NOMO-1 (cell line): ENCODE measurements around the gene ACTR1B.
A peak's percentile ranks its signal among the peaks of the same experiment; 100 is the strongest.
"Not testable (repeated sequence)": the region's sequence is repeated elsewhere in the genome, so short reads cannot be mapped to it uniquely, and the experiment has no call there.

ENCODE experiments used
- DNase-seq, 2 experiments: peaks; one replicate each; lab custom pipeline; 2025; ENCODE audit not compliant: unreplicated experiment in 2 of 2; lab: John Stamatoyannopoulos, UW

The ACTR1B gene

DNA sequence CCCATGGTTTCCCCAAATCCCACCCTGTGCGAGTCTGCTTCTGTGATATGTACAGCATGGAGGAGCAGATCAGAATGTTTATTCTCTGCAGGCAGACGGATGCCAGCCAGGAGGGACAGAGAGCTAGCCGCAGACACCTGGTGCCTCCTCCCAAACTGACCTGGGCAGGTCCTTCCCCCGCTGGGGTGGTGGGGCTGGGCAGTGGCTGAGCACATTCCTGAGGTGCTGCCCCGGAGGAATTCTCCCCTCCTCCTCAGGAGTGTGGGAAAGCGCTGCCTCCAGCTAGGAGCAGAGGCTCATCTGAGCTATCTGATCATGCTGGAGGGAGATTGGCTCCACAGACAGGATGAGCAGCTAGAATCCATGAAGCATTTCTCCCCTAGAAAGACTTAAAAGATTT, 27.3 kb upstream of the ACTR1B start:
- DNase-seq = no peak

DNA sequence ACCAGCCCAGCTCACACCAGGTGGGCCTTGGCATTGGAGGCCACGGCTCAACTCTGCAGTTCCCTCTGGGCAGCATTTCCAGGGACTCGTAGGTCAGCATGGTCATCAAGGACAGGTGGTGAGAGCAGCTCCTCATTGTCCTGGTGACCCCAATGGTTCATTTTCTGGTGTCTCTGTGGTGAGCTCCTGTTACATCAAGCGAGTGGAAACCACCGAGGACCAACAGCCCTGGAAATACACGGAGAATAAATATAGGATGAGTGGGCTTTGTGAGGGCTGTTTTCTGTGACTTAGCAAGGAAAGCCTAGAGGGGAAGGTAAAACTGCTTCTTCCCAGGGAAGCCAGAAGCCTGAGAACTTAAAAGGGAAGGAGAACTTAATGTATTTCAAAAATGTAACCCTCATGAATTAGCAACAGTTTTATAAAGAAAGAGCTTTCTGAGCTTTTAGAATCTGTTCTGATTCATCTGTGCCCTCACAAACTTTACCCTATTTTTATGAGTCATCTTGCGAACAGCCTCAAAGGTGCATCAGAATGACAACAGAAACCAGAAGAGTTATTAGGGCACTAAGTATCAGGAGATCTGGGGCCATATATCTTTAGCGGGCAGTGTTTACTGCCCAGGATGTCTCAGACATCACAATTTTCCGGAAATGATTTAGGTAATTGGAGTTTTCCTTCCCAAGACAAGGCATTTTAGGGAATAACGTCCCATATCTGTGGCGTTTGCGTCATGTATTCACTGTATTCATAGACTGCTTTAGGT, 24.4 kb upstream of the ACTR1B start:
- no peak for DNase-seq

DNA sequence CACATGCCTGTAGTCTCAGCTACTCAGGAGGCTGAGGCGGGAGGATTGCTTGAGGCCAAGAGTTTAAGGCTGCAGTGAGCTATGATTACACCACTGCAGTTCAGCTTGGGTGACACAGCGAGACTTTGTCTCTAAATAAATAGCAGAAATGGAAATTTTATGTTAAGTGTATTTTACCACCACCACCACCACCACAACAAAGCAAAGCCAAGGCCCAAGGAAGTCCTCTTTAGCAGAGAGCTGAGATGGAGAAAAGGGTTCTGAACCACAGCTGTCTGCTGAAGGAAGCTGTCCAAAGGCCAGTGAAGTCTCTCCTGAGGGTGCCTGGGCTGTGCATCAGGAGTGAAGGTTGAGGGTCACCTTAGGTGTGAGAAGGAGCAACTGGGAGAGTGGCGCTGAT, 23.4 kb upstream of the ACTR1B start:
- DNase-seq = not testable (repeated sequence)

DNA sequence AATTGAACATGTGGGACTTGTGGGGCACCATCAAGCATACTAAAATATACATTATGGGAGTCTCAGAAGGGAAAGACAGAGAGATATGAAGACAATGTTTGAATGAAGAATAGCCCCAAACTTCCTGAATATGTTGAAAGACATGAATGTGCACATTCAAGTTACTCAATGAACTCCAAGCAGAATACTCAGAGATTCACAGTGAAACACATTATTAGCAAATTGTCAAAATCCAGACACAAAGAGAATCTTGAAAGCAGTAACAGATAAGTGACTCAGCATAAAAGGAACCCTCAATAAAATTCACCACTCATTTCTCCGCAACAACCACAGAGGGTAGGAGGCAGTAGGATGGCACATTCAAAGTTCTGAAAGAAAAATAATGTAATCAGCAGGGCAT, 14.5 kb upstream of the ACTR1B start:
- peak in 1 of 2 experiments; percentile 25 for DNase-seq

DNA sequence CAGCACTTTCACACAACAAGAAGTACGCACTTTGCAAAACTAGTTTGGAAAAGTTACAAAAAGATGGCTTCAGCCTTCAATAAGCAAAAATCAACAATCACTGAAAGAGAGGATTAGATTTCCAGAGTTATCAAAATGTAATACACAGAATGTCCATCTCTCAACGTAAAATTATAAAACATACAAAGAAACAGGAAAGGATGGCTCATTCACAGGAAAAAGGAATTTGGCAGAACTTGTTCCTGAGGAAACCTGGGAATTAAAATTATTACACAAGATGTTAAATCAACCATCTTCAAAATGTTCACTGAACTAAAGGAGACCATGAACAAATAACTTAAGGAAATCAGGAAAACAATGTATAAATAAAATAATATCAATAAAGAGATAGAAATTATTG, 13.6 kb upstream of the ACTR1B start:
- no peak for DNase-seq

DNA sequence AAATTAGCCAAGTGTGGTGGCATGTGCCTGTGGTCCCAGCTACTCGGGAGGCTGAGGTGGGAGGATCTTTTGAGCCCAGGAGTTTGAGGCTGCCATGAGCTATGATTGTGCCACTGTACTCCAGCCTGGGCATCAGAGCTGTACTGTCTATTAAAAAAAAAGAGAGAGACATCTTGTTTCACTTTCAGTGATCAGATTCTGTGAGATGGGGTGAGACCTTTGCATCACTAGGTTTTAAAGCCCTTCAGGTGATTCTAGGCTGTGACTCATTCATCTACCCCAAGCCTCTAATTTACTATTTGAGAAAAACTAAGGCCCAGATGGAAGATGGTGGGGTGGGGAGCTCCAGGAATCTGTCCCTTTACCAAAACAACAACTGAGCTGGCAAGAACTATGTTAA, 12.8 kb upstream of the ACTR1B start:
- DNase-seq = no peak

DNA sequence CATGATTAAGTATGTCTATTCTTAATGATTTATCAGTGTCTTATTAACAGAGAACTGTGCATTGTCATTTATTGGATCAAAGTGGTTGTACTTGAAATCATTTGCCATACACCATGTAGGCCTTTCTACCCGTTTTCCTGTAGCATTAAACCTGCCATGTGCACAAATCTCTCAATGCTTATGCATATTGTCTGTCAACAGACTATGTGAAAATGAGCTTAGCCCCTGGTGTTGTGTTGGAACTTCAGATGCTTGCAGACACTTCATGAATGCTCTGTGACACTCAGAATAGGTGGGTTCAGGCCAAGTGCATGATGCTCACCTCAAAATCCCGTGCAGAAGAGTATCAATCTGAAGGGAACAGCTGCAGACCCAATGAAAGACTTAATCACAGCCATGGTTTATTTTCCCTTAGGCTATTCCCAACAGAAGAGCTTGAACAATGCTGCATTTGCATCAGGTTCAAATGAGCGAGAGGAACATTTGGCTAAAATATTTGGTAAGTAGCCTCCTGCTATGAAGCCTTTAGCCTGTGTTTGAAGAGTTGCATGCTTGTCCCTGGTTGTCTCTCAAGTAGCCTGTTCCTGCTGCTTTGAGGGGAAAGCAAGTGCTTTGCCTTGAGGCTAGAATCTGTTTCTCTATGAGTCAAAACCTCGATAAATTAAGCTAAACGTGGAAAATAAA, 11.7 kb upstream of the ACTR1B start:
- no peak for DNase-seq

DNA sequence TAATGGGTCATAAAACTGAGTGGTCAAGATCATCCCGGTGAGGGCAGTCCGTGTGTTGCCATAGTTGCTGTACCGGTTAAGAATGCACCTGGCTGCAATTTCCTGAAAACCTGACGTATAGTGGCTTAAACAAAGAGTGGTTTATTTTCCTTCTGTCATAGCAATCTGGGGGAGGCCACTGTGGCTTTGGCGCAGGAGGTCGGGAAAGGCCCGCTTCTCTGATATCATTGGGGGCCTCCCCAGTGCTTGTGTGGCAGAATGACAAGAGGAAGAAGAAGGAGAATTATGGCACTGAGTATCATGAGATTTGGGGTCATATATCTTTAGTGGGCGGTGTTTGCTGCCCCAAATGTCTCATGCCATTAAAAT, 10.1 kb upstream of the ACTR1B start:
- DNase-seq = no peak

DNA sequence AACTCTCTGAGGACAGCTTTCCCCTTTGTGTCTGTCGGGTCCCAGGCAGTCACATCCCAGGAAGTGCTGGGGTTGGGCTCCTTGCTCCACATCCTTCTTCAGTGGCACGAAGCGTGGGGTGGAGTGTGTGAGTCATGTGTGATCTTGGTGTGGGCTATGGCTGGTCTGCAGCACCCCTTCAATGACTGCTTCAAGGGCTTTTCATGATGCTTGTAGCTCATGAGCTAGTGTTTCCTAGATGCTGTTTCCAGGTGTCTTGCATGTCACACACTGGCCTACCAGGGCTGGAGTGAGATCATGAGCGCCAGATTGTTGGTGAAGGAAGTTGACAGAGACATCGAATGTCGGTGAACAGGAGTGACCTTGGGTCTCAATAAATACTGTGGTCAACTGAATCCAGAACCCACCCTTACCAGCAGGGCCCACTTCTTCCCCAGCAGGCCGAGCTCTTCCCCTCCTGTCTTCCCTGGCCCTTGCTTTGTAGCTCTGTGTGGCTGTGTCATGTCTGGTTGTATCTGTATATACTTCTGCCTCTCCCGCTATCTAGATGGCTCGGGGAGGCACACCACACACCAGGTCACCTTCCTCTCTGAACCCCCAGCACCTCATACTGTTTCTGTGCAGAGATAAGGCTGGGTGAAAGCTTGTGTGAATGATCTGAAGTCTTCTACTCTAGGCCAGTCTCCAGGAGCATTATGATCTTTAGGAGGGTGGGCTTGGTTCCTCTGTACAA, 9.5 kb upstream of the ACTR1B start:
- no peak for DNase-seq

DNA sequence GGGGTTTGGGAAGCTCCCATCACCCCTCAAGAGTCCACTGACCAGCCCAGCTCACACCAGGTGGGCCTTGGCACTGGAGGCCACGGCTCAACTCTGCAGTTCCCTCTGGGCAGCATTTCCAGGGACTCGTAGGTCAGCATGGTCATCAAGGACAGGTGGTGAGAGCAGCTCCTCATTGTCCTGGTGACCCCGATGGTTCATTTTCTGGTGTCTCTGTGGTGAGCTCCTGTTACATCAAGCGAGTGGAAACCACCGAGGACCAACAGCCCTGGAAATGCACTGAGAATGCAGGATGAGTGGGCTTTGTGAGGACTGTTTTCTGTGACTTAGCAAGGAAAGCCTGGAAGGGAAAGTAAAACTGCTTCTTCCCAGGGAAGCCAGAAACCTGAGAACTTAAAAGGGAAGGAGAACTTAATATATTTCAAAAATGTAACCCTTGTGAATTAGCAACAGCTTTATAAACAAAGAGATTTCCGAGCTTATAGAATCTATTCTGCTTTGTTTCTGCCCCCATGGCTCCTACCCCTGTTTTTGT, 8.8 kb upstream of the ACTR1B start:
- DNase-seq = not testable (repeated sequence)

DNA sequence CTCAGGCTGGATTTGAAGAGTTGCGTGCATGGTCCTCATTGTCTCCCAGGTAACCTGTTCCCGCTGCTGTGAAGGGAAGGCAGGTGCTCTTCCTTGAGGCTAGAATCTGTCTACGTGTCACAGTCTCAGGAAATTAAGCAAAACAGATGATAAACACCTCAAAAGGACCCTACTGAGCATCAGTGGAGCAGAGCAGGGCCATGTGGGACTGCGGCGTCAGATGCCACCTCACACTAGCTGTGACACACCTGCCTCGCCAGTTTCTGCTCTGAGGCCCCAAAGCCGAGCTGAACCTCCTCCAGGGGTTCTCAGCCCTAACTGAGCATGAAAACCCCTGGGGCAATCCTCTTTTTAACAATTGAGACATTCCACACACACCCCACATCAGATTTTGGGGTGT, 7.7 kb upstream of the ACTR1B start:
- no peak for DNase-seq

DNA sequence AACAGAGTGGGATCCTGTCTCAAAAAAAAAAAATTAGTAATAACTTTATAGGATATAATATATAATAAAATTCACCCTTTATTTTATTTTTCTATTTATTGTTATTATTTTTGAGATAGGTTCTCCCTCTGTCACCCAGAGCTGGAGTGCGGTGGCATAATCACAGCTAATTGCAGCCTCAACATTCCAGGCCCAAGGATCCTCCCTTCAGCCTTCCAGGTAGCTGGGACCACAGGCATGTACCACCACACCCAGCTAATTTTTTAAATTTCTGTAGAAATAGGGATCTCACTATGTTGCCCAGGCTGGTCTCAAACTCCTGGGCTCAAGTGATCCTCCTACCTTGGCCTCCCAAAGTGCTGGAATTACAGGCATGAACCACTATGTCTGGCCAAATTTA, 6.6 kb upstream of the ACTR1B start:
- DNase-seq = no peak

DNA sequence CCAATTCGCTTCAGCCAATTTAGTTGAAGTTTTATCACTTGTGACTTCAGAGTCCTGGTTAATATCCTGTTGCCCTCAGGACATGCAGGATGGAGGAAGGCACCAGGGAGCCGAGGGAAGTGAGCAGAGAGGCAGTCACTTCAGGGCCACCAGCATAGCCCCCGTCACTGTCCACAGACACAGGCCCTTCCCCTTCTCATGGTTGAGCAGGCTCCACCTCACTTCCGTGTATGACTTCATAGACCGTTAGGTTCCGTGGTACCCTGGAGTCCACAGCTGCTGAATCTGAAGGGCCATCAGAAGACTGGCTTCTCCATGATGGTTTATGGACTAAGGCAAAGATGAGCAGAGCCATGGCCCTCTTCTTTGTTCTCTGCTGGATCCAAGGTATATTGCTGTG, 5.6 kb upstream of the ACTR1B start, which contains the start of gene C2orf92:
TSS of gene C2orf92 (plus strand) at position 266 of the 400 bp plus-strand sequence. CDS start at position 342, 76 bp downstream.
- no peak for DNase-seq

DNA sequence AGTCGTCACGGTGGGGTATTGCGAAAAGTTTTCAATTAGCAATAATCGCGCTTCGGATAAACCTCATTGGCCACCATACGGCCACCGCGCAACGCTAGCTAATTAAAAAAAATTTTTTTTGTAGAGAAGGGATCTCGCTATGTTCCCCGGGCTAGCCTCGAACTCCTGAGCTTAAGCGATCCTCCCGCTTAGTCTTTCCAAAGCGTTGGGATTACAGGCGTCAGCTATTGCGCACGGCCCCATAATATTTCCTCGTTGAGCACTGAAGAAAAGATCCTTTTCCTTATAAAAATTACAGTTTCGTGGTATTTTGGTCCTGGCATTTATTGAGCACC, 759 bp upstream of the ACTR1B start:
- DNase-seq = no peak

DNA sequence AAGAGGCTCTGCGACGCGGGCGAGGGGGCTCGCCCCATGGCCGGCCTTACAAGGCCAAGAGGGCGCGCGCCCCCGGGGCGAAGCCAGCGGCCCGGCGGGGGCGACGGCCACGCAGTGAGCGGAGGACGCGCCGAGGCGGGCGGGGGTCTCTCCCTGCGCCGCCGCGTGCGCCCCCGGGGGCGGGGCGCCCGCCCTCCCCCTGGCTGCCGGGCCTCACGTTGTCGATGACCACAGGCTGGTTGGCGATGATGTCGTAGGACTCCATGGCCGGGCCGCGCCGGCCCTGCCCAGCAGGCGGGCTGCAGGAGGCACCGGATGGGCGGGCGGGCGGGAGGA, 250 bp downstream of the ACTR1B start:
- DNase-seq = no peak

DNA sequence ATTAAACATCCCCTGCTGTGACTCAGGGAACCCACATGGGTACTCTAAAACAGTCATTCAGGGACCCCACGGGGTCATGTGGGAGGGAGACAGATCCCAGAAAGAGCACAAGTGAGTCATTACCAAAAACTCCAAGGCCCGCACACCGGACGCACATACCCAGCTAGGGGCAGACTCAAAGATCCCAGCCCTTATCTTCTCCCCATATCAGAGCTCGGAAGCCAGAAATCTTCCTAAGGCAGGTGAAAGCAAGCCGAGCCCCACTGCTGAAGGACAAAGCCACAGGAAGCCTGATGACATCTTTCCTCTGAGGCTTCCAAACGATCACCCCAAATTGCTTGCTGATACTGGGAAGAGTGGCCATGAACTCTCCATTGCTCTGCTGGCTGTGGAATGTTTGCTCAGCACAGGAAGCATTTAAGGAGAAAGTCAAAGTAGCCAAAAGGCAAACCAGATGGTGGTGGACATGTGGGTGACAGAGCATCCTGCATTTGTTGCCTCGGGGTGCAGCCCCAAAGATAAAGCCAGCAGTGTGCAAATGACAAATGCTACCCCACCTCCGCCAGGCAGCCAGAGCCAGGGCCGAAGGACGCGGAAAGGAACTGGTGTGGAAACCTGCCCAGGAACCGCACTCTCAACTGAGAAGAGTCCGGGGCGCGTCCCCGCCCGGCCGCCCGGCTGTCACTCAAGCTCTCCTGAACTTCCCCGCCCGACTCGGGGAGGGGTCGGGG, 784 bp downstream of the ACTR1B start:
- peak; percentile 57 to 72 for DNase-seq

DNA sequence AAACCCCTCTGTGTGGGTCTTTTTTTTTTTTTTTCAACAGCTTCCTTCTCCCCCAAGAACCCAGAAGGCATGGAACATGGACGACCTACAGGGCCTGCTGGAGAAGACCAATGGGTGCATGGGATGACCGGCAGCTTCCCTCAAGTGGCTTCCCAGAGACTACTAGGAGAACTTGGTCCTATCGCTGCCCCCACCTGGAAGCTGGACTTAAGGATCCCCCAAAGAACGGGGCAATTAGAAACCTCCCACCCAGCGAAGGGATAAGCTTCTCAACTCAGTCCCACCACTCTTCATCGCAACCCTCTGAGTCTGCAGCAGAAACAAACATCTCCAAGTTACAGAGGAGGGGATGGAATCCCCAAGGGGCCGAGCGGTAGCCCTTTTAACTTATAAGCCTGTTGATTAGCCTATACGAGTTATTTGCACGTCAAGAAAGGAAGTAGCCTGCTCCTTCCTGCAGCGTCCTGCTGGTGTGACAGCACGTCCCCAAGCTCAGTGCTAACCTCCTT, 1.4 kb downstream of the ACTR1B start:
- DNase-seq = peak; percentile 19 to 33

DNA sequence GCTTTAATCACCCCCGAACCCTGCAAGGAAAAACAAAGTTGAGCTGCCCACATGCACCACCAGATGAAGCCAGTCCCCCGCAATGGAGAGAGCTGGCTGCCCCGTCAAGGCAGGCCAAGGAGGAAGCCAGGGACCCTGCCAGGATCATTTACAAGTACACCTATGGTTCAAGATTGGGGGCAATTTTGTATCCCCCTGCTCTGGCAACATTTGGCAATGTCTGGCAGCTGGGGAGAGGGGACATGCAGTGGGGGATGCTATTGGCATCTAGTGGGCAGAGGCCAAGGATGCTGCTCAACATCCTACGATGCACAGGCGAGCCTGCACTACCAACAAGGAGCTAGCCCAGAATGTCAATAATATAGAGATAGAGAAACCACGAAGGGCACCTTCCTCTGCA, 1.9 kb downstream of the ACTR1B start:
- DNase-seq = no peak

DNA sequence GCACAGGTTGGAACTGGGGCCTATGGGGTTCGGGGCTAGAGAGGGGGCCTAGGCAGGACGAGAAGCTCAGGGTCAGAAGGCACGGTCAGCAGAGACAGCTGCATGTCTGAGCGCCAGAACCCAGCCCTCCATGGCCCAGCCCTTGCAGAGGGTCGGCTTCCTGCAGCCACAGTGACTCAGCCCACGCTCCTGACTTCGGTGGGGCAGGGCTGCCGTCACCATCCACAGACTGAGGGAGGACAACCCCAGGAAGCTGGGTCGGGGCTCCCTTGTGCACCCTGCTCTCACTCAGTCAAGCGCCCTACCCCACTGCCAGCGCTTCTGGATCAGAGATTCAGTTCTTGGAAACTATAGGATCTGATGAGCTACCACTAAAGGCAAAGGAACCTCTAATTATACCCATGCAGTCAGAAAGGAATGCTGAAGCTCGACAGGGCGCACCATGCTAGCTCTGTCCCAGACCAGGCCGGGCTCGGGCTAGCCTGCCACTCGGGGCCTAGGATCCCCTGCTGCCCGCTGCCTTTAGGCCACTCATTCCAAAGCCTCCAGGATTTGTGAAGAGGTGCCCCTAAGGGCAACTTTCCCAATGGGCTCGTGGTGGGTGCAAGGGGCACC, 3.0 kb downstream of the ACTR1B start:
- no peak for DNase-seq

DNA sequence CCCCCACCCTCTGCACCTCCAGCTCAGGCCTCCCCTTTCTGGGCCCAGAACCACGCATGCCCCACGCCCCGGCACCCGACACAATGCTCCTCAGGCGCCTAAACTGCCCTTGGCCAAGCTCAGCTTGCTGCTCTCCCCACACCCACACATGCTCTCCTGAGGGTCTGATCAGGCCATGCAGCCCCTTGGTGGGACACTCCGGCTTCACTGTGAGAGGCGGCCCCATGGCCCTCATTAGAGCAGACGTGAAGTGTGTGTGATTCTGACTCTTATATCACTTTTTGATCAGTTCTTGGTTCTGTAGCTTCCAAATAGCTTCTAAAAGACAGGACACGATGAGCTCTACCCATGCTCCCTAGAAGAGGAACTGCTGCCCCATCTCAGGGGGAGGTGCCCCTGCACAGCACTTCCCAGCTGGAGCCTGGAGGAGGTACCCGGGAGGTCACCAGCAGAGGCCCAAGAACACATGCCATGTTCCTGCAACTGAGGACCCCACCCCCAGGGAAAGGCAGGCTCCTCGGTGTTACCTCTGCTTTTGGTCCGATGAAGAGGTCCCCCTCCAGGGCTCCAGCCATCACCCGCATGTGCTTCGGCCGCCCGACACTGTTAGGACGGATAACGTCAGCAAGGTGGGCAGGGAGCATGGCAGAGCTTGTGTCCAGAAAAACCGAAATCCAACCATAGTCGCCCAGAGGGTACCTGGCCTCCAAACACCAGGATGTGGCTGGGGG, 3.6 kb downstream of the ACTR1B start:
- DNase-seq = no peak
